HG02973 (cell line): ENCODE measurements around the gene MGMT.

Experiments used
- ATAC-seq: cut with Tn5 transposase; IDR thresholded peaks from one replicate; pipeline ENCODE4 v1.9.1; 2021; ENCODE audit warnings: moderate library complexity; ENCODE audit not compliant: unreplicated experiment

Gene MGMT

DNA sequence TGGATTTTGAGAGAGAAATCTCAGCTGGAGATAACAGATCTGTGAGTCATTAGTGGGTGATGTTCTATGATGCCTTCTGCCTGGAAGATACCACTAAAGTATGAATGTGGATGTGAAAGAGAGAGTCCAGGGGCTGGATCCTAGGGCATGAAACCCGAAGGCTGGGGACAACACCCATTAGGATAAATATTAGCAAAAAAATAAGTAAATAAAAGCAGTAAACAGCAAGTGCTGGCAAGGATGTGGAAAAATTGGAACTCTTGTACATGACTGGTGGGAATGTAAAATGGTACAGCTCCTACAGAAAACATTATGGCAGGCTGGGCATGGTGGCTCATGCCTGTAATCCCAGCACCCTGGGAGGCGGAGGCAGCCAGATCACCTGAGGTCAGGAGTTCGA is 16.6 kb upstream of the MGMT start:
- no peak for ATAC-seq

DNA sequence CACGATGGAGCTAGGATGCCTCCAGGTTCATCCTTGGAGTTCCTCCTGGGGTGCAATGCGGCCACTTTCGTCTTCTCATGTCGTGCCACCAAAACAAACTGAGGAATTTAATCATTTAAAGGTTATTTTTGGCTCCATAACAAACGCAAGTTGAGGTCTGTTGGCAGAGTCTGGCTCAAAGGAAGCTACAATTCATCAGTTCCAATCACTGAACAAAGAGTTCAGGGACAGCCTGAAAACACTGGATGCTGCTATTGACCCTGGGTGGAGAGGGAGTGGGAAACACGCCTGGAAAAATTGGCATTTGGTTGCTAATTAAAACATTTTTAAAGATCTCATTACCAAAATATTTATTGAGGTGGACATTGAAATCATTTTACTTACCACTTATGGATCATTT is 11.4 kb upstream of the MGMT start:
- ATAC-seq: no peak

DNA sequence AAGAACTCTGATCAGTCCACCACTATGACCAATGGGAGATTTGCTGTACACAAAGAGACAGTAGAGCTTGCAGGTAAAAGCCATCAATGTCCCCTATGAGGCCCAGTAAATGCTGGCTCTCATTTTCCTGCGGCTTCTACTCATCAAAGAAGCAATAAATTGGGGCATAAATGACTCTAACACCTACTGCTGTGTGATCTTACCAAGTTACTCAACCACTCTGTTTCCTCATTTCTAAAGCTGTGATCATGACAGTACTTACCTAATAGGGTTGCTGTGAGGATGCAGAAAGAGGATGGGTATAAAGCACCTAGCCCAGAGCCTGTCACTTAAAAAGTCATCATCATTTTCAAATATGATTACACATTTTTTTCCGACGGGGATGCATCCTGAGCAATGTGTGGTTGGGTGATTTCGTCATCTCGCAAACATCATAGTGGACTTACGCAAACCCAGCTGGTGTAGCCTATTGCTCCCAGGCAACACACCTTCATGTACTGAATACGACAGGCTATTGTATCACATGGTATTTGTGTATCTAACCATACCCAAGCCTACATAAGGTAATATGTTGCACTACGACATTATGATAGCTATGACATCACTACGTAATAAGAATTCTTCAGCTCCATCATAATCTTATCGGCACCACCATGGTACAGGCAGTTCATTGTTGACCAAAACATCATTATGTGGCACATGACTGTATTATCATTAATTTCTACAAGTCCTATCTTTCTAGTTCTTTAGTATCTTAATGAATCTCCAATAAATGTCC is 7.1 kb upstream of the MGMT start:
- no peak for ATAC-seq

DNA sequence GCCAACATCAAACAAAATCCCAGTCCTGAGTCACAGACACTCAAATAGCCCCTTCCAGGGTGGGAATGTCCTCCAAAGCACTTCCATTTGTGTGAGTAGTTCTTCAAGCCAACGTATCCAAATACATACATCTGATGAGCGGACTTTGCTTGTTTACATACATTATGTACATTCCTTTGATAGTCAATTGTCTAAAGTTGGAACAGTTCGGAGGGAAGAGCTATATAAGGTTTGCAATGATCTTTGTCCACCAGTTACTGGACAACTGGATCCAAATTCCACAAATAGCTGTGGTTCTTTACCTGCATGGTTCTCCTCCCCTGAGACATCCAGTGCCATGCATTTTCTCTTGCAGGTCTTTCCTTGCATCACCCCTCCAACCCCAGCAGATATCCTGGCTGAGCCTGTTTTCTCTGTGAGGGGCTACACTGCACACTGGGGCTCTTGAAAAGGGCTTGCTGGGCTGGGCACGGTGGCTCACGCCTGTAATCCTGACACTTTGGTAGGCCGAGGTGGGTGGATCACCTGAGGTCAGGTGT is 4.7 kb upstream of the MGMT start:
- ATAC-seq: no peak

DNA sequence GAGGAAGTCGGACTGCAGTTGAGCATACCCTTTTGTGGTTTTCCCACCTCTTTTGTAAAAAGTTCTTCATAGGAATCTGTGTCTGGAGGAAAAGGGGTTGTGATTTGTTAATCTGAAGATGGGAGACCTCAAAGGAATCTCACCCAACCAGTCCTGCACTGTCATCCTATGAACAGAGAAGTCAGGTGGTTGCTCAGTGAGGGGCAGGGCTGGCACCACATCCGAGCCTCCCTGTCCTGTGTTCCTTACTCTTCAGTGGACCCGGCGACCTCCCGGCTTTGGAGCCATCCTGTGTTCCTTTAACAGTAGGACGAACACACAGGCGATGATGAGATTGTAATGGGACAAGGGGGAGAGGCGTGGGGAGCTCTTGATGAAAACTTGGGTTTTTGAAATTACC is 2.8 kb upstream of the MGMT start:
- no peak for ATAC-seq

DNA sequence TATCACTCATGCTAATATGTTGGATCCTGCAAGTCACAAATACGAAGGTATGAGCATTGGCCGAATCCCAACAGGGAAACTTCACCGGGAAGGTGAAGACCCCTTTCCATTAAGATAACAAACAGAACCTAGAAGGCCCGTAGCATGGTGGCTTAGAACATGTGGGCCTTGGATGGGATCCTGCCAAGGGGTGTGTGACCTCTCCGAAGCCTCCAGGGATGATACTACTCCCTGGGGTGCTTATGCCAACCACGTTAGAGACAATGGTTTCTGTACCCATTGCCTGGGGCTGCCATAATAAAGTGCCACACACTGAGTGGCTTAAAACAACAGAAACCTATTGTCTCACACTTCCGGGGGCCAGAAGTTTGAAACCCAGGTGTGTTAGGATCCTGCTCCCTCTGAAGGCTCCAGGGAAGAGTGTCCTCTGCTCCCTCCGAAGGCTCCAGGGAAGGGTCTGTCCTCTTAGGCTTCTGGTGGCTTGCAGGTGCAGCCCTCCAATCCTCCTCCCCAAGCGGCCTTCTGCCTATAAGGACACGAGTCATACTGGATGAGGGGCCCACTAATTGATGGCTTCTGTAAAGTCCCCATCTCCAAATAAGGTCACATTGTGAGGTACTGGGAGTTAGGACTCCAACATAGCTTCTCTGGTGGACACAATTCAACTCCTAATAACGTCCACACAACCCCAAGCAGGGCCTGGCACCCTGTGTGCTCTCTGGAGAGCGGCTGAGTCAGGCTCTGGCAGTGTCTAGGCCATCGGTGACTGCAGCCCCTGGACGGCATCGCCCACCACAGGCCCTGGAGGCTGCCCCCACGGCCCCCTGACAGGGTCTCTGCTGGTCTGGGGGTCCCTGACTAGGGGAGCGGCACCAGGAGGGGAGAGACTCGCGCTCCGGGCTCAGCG is 992 bp upstream of the MGMT start:
- no peak for ATAC-seq

DNA sequence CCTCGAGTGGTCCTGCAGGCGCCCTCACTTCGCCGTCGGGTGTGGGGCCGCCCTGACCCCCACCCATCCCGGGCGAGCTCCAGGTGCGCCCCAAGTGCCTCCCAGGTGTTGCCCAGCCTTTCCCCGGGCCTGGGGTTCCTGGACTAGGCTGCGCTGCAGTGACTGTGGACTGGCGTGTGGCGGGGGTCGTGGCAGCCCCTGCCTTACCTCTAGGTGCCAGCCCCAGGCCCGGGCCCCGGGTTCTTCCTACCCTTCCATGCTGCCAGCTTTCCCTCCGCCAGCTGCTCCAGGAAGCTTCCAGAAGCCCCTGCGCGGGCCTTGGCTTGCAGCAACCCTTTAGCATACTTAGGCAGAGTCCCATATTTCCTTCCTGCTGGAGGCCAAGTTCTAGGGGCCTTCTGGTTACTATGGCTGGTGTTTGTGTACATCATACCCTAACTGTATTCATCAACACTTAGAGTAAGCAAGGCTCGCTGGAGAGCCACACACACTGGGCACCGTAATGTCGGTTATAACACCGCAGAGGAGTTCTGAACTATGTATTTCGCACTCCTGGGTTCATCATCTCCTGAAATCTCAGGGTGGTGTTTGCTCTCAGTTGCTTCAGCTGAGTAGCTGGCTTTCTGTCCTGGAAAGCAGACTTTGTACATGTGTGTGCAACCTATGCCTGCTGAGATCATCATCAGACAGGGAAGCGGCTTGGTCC is 471 bp downstream of the MGMT start:
- ATAC-seq: no peak

DNA sequence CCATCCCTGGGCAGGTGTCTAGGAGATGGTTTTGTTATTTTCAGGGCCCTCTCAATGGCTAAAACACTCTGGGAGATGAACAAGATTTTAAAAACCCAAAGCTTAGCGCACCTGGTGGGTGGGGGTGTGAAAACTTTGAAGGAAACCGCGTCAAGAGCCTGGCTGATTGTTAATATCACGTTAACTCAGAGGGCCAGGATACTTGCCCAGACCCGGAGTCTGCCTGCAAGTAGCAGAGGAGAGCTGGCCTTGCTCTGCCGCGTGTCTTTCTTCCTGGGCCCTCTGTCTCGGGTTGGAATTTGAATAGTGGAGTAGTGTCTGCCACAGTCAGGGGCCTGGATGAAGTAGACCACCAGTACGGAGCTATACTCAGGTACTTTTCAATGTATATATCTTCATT is 1.1 kb downstream of the MGMT start:
- no peak for ATAC-seq

DNA sequence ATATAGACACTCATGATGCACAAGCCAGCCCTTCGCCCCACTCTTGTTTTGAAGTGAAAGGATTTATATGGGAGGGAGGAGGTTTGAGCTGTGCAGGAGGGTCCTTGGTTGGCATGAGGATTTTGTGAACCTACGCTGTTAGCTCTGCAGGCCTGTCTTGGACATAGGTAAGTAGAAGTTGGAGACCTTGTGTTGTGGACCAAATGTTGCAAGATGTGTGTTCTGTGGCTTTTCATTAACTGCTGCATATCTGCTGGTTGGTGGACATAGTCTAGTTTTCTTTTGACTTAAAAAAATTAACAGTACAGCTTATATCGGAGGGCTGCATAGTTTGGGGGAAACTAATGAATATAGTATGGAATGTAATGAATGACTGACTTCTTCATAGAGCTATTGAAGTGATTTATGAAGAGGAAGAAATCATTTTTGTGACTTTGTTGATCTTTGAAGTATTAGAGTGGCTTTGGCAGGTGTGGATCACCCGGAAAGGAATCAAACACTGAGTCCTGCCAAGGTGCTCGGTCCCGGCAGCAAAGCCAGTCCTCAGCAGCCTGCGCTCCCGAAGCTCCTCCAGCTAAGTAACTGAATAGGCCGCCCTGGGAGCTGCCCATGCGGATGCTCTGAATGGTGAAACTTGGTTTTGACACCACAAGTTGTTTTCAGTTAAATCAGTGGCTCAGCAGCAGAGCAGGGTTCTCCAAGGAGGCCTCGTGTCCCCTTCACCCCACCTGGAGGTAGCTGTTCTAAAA is 3.2 kb downstream of the MGMT start:
- no peak for ATAC-seq

DNA sequence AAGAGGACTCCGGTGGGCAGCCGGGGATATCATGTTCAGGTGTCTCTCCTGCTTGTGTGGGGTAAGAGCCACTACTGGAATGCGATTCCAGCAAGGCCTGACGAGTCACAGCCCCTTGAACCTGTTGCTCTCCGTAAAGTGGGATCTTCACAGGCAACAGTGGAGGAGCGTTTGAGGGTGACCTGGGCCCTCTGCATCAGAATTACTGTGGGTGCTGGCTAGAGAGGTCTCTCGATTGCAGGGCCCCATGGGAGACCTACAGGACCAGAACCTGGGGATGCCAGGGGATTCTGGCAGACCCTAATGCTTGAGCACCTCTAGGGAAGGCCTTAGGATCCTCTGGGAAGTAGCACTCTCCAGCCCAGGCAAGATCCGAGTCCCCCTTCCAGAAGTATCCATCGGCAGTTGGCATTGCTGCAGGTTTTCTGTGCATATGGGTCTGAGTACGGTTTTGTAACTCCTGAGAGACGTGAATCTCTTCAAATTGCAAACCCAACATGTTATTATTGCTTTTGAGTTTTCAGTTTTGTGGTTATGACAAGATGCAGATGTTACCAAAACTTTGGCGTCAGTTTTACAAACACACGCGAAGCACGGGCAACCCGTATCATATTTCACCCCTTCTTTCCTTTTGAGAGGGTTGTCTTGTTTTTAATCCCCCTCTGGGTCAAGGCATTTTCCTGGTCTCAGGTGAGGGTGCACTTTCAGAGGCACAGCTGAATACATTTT is 4.6 kb downstream of the MGMT start:
- no peak for ATAC-seq

DNA sequence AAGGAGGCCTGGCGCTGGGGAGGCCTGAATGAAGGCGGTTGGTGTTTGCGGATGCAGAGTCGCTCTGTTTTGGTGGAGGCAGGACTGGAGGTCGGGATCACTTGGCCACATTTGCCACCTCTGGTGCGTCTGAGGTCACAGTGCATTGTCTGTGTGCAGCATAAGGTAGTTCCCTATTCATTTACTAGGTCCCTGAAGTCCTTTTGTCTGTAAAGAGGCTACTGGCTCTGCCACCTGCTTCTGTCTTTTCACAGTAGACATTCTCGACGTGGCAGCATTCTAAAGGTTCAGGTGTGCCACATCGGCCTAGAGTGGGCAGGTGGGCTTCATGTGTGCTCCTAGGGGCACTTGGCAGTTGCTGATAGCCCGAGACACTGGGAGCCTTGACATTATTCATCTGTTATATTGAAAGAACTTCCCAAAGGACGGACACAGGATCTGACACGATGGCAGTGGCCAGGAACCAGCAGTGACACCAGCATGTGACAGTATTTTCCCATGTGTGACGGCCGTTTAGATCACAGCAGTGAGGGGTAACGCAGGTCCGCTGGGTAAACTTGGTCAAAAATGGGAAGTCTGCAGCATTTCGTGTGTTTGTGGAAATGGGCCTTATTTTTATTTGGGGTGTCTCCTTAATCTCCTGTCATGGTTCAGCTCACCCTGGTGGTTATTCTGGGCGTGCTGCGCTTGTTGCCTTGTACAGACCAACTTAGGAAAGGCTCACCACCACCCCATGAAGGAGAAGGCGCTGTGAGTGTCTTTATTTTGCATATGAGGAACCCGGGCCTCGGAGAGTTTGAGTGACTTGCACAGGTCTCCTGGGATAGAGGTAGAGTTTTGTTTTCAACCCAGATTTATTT is 5.9 kb downstream of the MGMT start:
- ATAC-seq: no peak

DNA sequence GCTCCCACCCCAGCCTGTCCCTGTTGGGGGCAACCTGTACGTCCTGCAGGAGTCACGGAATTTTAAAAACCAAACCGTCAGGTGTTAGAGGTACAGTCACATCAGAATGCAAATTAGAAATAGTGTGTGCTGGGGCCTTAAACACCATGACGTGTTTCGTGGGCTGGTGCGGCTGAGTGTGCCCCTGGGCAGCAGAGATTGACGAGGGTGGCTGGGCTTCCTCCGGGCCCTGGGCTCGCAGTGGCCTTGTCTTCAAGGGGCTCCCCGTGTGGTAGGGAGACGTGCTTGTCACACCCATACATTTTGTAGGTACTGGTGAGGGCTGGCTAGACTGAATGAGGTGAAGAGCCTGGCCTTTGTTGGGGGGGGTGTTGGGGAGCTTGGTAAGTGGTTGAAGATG is 7.6 kb downstream of the MGMT start:
- ATAC-seq: no peak

DNA sequence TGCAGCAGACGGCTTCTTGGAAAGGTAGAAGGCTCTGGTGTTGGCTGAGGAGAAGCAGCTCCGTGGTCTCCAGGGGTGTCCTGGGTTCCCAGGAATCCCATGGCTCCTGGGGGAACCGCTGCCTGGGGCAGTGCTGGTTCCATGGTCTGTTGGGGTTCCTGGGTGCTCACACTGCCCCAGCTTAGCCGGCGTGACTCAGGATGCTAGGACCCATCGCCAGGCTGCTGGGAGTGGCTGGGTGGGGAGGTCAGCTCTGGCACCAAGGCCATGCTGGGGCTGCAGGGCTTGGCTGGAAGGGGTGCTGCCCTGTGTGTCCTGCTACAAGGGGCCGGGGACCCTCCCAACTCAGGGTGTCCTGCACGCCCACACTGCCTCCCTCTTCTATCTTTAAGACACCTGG is 9.4 kb downstream of the MGMT start:
- no peak for ATAC-seq

DNA sequence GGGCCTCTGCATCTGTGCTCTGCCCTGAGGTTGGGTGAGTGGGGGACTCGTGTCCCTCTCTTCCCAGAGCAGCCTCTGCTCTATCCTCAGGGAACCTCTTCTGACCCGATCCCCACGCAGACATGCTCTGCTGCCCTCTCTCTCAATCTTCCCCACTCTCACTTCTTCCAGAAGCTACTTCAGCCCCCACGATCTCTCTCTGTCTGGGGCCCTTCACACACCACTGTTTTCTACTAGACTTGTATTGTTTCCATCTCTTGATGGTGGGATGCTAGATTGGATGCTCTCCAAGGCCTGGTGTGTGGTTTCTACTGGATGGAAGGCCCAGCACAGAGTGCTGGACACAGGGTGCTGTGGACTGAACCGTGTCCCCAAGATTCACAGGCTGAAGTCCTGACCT is 10.0 kb downstream of the MGMT start:
- ATAC-seq: no peak

DNA sequence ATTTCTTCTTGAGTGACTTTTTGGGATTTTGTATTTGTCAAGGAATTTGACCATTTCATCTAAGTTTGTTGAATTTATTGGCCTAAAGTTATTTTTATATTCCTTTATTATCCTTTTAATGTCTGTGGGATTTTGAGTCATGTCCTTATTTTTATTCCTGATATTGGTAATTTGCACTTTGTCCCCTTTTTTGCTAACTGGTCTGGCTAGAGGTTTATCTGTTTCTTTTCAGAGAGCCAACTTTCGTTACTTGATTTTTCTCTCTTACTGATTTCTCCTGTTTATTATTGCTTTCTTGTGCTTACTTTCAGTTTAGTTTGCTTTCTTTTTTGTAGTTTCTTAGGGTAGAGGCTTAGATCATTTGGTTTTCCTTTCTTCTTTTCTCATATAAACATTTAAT is 14.6 kb downstream of the MGMT start:
- ATAC-seq: no peak

DNA sequence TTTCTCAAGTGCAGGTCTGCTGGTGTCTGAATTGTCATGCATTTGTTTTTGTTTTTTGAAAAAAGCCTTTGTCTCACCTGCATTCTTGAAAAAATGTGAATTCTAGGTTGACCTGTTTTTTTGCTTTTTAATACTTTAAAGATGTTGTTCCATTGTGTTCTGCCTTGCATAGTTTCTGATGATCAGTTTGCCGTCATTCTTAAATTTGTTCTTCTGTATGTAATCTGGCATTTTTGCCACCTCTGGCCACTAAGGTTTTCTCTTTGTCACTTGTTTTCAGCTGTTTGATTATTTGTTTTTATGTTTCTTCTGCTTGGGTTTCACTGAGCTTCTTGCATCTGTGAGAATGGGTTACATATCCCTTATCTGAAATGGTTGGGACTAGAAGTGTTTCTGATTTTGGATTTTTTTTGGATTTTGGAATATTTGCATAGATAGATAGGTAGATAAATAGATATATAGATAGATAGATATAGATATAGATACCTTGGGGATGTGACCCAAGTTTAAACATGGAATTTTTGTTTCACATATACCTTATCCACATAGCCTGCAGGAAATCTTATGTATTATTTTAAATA is 16.5 kb downstream of the MGMT start:
- no peak for ATAC-seq

DNA sequence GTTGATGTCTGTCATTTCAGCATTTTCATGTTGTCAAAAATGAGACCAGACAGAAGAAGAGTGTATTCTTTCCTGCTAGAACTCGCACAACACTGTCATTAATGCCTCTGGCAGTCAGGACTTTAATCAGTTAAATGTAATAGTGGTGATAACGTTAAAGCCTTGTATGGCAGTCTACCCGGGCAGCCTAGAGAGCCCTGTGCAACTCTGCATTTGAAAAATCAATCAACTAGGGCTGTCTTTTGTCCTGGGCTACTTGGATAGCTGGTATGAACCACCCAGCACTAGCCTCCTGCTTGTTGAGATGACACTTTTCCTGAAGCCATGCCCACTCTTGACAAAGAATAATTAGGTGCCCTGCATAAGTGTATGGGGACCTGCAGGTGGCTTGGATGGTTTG is 19.8 kb downstream of the MGMT start:
- no peak for ATAC-seq

DNA sequence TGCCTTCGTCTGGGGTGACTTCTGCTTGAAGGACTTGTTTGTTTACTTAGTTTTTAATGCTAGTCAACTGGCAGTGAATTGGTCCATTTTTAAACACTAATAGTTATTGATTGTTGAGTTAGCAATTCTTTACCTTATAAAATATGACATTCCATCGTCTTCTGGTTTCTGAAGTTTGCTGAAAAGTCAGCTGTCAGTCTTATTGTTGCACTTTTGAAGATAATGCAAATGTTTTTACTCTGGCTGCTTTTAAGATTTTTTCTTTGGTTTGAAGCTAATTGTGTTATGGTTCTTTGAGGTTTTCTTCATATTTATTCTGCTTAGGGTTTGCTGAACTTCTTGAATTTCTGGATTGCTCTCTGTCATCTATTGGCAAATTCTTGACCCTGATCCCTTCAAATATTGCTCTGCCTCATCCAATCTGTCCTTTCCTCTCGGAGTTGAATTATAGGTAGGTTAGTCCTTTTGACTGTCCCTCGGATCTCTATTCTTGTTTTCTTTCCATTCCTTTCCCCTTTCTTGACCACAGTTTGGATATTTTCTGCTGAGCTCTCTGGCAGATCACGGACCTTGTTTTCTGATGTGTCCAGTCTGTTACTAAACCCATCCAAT is 24.2 kb downstream of the MGMT start:
- ATAC-seq: no peak
